HL-60 (cell line): Measurements from ENCODE around the gene RNF152.

Experiments
- DNase-seq, 2 experiments: peaks; one replicate each; pipeline ENCODE4 v3.0.0-alpha.2; 2010 to 2020; ENCODE audit warnings: low read depth in 1 of 2, low spot score in 1 of 2
- H3K27ac ChIP-seq: fragments of 250-450 bp; sonication (Bioruptor Pico); replicated peaks from 2 replicates; pipeline ENCODE4 v1.5.1; 2020; ENCODE audit warnings: mild to moderate bottlenecking, moderate library complexity
- H3K27me3 ChIP-seq: fragments of 250-450 bp; sonication (Bioruptor Pico); 2 replicates; pipeline ENCODE4 v1.5.1; 2021; ENCODE audit warnings: mild to moderate bottlenecking, moderate library complexity; ENCODE audit not compliant: insufficient read depth, poor library complexity, severe bottlenecking
- H3K4me3 ChIP-seq: replicated peaks from 2 replicates; pipeline ENCODE4 v1.5.1; 2011; ENCODE audit warnings: mild to moderate bottlenecking, control low read depth, low read length; ENCODE audit not compliant: insufficient read depth
- GABPA ChIP-seq: IDR thresholded peaks from 2 replicates; pipeline ENCODE4 v1.6.1; 2012; ENCODE audit warnings: low read depth
- POLR2AphosphoS5 ChIP-seq: IDR thresholded peaks from 2 replicates; pipeline ENCODE4 v1.6.1; 2012; ENCODE audit warnings: low read depth
- REST ChIP-seq: IDR thresholded peaks from 2 replicates; pipeline ENCODE4 v1.6.1; 2012; ENCODE audit warnings: low read depth; ENCODE audit not compliant: insufficient replicate concordance
- SPI1 ChIP-seq: IDR thresholded peaks from 2 replicates; pipeline ENCODE4 v1.6.1; 2012; ENCODE audit warnings: low read depth, mild to moderate bottlenecking, borderline replicate concordance
- TF ChIP-seq, protein P1 (sequence below): IDR thresholded peaks from one replicate; pipeline ENCODE4 v1.5.1; 2011; ENCODE audit warnings: low read length, control low read depth, inconsistent platforms; ENCODE audit not compliant: insufficient read depth

Gene RNF152

DNA sequence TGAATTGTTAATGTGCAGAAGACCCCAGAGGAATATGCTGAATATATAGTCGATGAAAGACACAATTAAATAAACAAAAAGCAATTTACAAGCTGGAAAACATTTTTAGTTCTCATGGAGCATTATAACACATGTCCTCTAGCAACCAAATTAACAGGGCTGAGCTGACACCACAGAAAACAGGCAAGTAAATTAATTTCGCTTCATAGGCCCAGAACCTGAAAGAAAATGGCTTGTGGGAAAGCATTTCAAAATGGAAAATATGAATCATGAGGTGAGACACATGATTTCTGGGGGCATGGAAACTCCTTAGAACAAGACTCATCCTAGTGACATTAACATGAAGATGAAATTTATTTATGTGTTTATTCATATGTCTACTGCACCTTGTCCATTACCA is 25.0 kb upstream of the RNF152 start:
- H3K4me3 ChIP-seq = no peak overlapping the region
- no peaks in the 10 kb centered on the region for H3K27me3 ChIP-seq
- no peak for DNase-seq
- TF ChIP-seq GABPA (no peak), REST (no peak), SPI1 (no peak), POLR2AphosphoS5 (no peak)
- TF ChIP-seq, protein P1, sequence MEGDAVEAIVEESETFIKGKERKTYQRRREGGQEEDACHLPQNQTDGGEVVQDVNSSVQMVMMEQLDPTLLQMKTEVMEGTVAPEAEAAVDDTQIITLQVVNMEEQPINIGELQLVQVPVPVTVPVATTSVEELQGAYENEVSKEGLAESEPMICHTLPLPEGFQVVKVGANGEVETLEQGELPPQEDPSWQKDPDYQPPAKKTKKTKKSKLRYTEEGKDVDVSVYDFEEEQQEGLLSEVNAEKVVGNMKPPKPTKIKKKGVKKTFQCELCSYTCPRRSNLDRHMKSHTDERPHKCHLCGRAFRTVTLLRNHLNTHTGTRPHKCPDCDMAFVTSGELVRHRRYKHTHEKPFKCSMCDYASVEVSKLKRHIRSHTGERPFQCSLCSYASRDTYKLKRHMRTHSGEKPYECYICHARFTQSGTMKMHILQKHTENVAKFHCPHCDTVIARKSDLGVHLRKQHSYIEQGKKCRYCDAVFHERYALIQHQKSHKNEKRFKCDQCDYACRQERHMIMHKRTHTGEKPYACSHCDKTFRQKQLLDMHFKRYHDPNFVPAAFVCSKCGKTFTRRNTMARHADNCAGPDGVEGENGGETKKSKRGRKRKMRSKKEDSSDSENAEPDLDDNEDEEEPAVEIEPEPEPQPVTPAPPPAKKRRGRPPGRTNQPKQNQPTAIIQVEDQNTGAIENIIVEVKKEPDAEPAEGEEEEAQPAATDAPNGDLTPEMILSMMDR = no peak
- no peak overlapping the region for H3K27ac ChIP-seq

GRCh38 chr18:61912476-61912875 is 19.7 kb upstream of the RNF152 start:
- DNase-seq = no peak
- Histone ChIP-seq H3K27ac (no peak overlapping the region), H3K27me3 (no peaks in the 10 kb centered on the region), H3K4me3 (no peak overlapping the region)
- no peak for TF ChIP-seq POLR2AphosphoS5
- TF ChIP-seq SPI1 = no peak
- TF ChIP-seq GABPA = no peak
- TF ChIP-seq, protein P1 = no peak
- no peak for TF ChIP-seq REST

- no peak for DNase-seq
- no peak for TF ChIP-seq REST
- no peak overlapping the region for H3K27ac ChIP-seq
- H3K27me3 ChIP-seq = no peaks in the 10 kb centered on the region
- H3K4me3 ChIP-seq = no peak overlapping the region
These were observed 17.3 kb upstream of the RNF152 start for GRCh38 chr18:61910101-61910500.

DNA sequence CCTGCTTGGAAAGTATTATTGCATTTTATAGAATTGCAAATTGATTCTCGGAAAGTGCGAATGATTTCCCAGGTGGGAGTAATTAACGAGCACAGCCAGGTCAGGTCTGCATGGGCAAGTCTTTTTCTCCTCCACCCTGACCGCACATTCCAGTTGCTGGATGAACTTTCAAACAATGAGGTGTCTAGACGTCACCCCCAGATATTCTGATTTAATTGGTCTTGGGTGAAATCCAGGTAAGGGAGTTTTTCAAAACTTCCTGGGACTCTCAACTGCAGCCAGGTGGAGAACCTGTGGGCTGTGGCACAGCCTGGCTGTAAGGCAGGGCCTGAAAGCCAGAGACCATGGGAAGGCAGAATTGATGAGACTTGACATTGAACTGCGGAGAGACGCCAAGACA is 15.9 kb upstream of the RNF152 start:
- no peak overlapping the region for H3K4me3 ChIP-seq
- H3K27me3 ChIP-seq = peaks cover 5% of the 10 kb centered on the region
- no peak for DNase-seq
- TF ChIP-seq POLR2AphosphoS5 (no peak), SPI1 (no peak), GABPA (no peak), REST (no peak)
- TF ChIP-seq, protein P1 = no peak
- H3K27ac ChIP-seq = no peak overlapping the region
